Endodermal cell (in vitro differentiated cells): ENCODE measurements around the gene LGALS12. TPM values are rescaled to one million over a fixed set of nuclear protein-coding genes. Genes with fewer than 3 reads are reported as not detected.
A peak's percentile ranks its signal among the peaks of the same experiment; 100 is the strongest.

ENCODE experiments used
- DNase-seq: peaks from one replicate; pipeline ENCODE4 v3.0.0-alpha.2; 2017
- H3K27ac ChIP-seq: 2 replicates; pipeline ENCODE4 v1.5.1; 2013; ENCODE audit warnings: mild to moderate bottlenecking, low read depth, low read length, moderate library complexity
- H3K27me3 ChIP-seq: 2 replicates; pipeline ENCODE4 v1.6.1; 2013; ENCODE audit warnings: mild to moderate bottlenecking, low read length, moderate library complexity; ENCODE audit not compliant: insufficient read depth, control insufficient read depth, poor library complexity, severe bottlenecking
- H3K36me3 ChIP-seq: 2 replicates; pipeline ENCODE4 v1.7.0; 2013; ENCODE audit warnings: mild to moderate bottlenecking, low read length, moderate library complexity; ENCODE audit not compliant: control insufficient read depth, insufficient read depth
- H3K4me1 ChIP-seq: one replicate; pipeline ENCODE4 v1.7.0; 2013; ENCODE audit warnings: low read length; ENCODE audit not compliant: control insufficient read depth, insufficient read depth
- H3K4me3 ChIP-seq: 2 replicates; pipeline ENCODE4 v1.5.1; 2013; ENCODE audit warnings: mild to moderate bottlenecking, low read length, moderate library complexity
- H3K9ac ChIP-seq: 2 replicates; pipeline ENCODE4 v1.6.1; 2013; ENCODE audit warnings: mild to moderate bottlenecking, low read length, moderate library complexity; ENCODE audit not compliant: poor library complexity, severe bottlenecking; ENCODE audit errors: extremely low read depth
- H3K9me3 ChIP-seq: 2 replicates; pipeline ENCODE4 v1.6.1; 2013; ENCODE audit warnings: mild to moderate bottlenecking, low read length, moderate library complexity; ENCODE audit not compliant: control insufficient read depth
- H3K27ac Mint-ChIP-seq: 2 replicates; pipeline ENCODE4 v1.8.0; 2020; ENCODE audit warnings: mixed read lengths
- H3K27me3 Mint-ChIP-seq: 2 replicates; pipeline ENCODE4 v1.8.0; 2021; ENCODE audit warnings: mild to moderate bottlenecking, mixed read lengths; ENCODE audit not compliant: insufficient read depth
- H3K36me3 Mint-ChIP-seq: 2 replicates; pipeline ENCODE4 v1.8.0; 2020; ENCODE audit warnings: low read depth, mixed read lengths
- H3K4me1 Mint-ChIP-seq: 2 replicates; pipeline ENCODE4 v1.8.0; 2020; ENCODE audit warnings: mixed read lengths
- H3K4me3 Mint-ChIP-seq: 2 replicates; pipeline ENCODE4 v1.8.0; 2020; ENCODE audit warnings: mild to moderate bottlenecking, moderate library complexity, mixed read lengths
- H3K9me3 Mint-ChIP-seq: 2 replicates; pipeline ENCODE4 v1.8.0; 2020; ENCODE audit warnings: mild to moderate bottlenecking, mixed read lengths
- CTCF ChIP-seq: fragments of 200-600 bp; sonication (generic); conservative IDR thresholded peaks from 2 replicates; pipeline ENCODE4 v1.5.0; 2021; ENCODE audit warnings: antibody characterized with exemption, mild to moderate bottlenecking
- WGBS, 2 experiments: methylation state at CpG; one replicate each; pipeline versions ENCODE4 v1.1.5 to v1.1.7; 2013; ENCODE audit warnings: missing lambda C conversion rate in 2 of 2, mixed read lengths in 1 of 2; ENCODE audit not compliant: insufficient coverage in 1 of 2, insufficient read length in 1 of 2; 5-methylcytosine and 5-hydroxymethylcytosine counted together
- total RNA-seq, 2 donors: library from RNA; stranded (reverse); fragmentation: NEBNext Ultra II Directional in 1 of 2; extraction: Animal tissue kit (Norgen Biotek cat#: 25700) in 1 of 2; gene quantifications; 2 replicates in 1 of 2; 3 replicates in 1 of 2; pipeline ENCODE4 v1.2.1, GENCODE V29; 2021

Gene LGALS12
- total RNA-seq, 2 donors from 2014 or later, result 6.7 to 15.9 TPM

- Histone ChIP-seq H3K27ac (no peak overlapping the region), H3K9ac (no peak overlapping the region), H3K4me3 (no peak overlapping the region), H3K36me3 (no peaks in the 10 kb centered on the region), H3K4me1 (no peaks in the 10 kb centered on the region), H3K9me3 (peaks cover 48% of the 10 kb centered on the region), H3K27me3 (no peaks in the 10 kb centered on the region)
- peak; percentile 94 for TF ChIP-seq CTCF
- H3K4me3 Mint-ChIP-seq, result no peak overlapping the region
- H3K27me3 Mint-ChIP-seq, result no peaks in the 10 kb centered on the region
- peak; percentile 82 for DNase-seq
- peaks cover 12% of the 10 kb centered on the region for H3K4me1 Mint-ChIP-seq
- peaks cover 33% of the 10 kb centered on the region for H3K36me3 Mint-ChIP-seq
- 23 to 27% methylated on average over 5 of the region's 5 CpGs for WGBS, 2 experiments
- no peak overlapping the region for H3K27ac Mint-ChIP-seq
- peaks cover 54% of the 10 kb centered on the region for H3K9me3 Mint-ChIP-seq
Measured at GRCh38 chr11:63478896-63479295, 27.0 kb upstream of the LGALS12 start.

GRCh38 chr11:63480039-63480438, 25.8 kb upstream of the LGALS12 start:
- DNase-seq, result no peak
- TF ChIP-seq CTCF, result no peak
- Mint-ChIP-seq H3K27ac (no peak overlapping the region), H3K9me3 (peaks cover 57% of the 10 kb centered on the region), H3K4me1 (peaks cover 12% of the 10 kb centered on the region), H3K4me3 (no peak overlapping the region), H3K27me3 (no peaks in the 10 kb centered on the region), H3K36me3 (peaks cover 37% of the 10 kb centered on the region)
- Histone ChIP-seq H3K9ac (no peak overlapping the region), H3K9me3 (peaks cover 59% of the 10 kb centered on the region), H3K27ac (no peak overlapping the region), H3K4me1 (no peaks in the 10 kb centered on the region), H3K27me3 (no peaks in the 10 kb centered on the region), H3K36me3 (no peaks in the 10 kb centered on the region), H3K4me3 (no peak overlapping the region)
- WGBS, 2 experiments, result 92 to 93% methylated on average over 5 to 6 of the region's 6 CpGs

- peaks cover 38% of the 10 kb centered on the region for H3K36me3 Mint-ChIP-seq
- Histone ChIP-seq H3K27me3 (no peaks in the 10 kb centered on the region), H3K27ac (no peak overlapping the region), H3K9me3 (peaks cover 55% of the 10 kb centered on the region), H3K4me1 (no peaks in the 10 kb centered on the region), H3K36me3 (no peaks in the 10 kb centered on the region), H3K4me3 (peak overlapping the region; percentile 66), H3K9ac (no peak overlapping the region)
- no peak overlapping the region for H3K4me3 Mint-ChIP-seq
- peaks cover 2% of the 10 kb centered on the region for H3K27me3 Mint-ChIP-seq
- peaks cover 24% of the 10 kb centered on the region for H3K4me1 Mint-ChIP-seq
- no peak for TF ChIP-seq CTCF
- peaks cover 48% of the 10 kb centered on the region for H3K9me3 Mint-ChIP-seq
- DNase-seq, result no peak
- no peak overlapping the region for H3K27ac Mint-ChIP-seq
- 81% methylated on average over 2 of the region's 3 CpGs; no CpG with 5 or more reads in 1 of the 2 experiments for WGBS, 2 experiments
Measured at GRCh38 chr11:63485777-63486176, 20.1 kb upstream of the LGALS12 start.
